ENCODE data around the gene URB2. TPM values are rescaled to one million over a fixed set of nuclear protein-coding genes. Genes with fewer than 3 reads are reported as not detected.
"Not testable (repeated sequence)": the region's sequence is repeated elsewhere in the genome, so short reads cannot be mapped to it uniquely, and the experiment has no call there.

Gene URB2
- total RNA-seq, 1 donor from 2014 or later = 21.8 TPM

- intact Hi-C loops (cut with micrococcal nuclease) = no loop called here
- no peaks in the 10 kb centered on the region for H3K27me3 Mint-ChIP-seq
- DNase-seq (no peak), ATAC-seq (ENCODE audit: low read depth) (no peak)
- TF ChIP-seq, protein P1, sequence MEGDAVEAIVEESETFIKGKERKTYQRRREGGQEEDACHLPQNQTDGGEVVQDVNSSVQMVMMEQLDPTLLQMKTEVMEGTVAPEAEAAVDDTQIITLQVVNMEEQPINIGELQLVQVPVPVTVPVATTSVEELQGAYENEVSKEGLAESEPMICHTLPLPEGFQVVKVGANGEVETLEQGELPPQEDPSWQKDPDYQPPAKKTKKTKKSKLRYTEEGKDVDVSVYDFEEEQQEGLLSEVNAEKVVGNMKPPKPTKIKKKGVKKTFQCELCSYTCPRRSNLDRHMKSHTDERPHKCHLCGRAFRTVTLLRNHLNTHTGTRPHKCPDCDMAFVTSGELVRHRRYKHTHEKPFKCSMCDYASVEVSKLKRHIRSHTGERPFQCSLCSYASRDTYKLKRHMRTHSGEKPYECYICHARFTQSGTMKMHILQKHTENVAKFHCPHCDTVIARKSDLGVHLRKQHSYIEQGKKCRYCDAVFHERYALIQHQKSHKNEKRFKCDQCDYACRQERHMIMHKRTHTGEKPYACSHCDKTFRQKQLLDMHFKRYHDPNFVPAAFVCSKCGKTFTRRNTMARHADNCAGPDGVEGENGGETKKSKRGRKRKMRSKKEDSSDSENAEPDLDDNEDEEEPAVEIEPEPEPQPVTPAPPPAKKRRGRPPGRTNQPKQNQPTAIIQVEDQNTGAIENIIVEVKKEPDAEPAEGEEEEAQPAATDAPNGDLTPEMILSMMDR (IDR thresholded peaks at IDR 0.05) = no peak
- no peaks in the 10 kb centered on the region for H3K9me3 Mint-ChIP-seq
- ChIA-PET CTCF (no interaction called here), POLR2A (no interaction called here)
- no peak overlapping the region for H3K4me3 Mint-ChIP-seq
- peaks cover 6% of the 10 kb centered on the region for H3K36me3 Mint-ChIP-seq (ENCODE audit: low read depth)
- peaks cover 35% of the 10 kb centered on the region for H3K4me1 Mint-ChIP-seq
- H3K27ac Mint-ChIP-seq = no peak overlapping the region
Observed at GRCh38 chr1:229621663-229622062, 4.4 kb upstream of the URB2 start.

GRCh38 chr1:229622641-229623120 is 3.4 kb upstream of the URB2 start:
- H3K4me1 Mint-ChIP-seq = peaks cover 45% of the 10 kb centered on the region
- DNase-seq; H3K36me3 Mint-ChIP-seq (ENCODE audit: low read depth); H3K9me3 Mint-ChIP-seq; H3K27me3 Mint-ChIP-seq; intact Hi-C loops (cut with micrococcal nuclease); ATAC-seq (ENCODE audit: low read depth); H3K4me3 Mint-ChIP-seq; CTCF ChIA-PET; H3K27ac Mint-ChIP-seq: not testable (repeated sequence)
- POLR2A ChIA-PET = interaction anchor here (0.6 to 4.5 kb wide), 2 partner anchors 65 to 134 kb away, joined by 3 to 46 read pairs; partner anchors contain the start of gene ABCB10

- H3K9me3 Mint-ChIP-seq = no peaks in the 10 kb centered on the region
- ATAC-seq (ENCODE audit: low read depth) (no peak), DNase-seq (no peak)
- H3K4me1 Mint-ChIP-seq = peaks cover 47% of the 10 kb centered on the region
- H3K27me3 Mint-ChIP-seq = no peaks in the 10 kb centered on the region
- ChIA-PET POLR2A (interaction anchor here (0.6 to 4.5 kb wide), 3 partner anchors 66 to 135 kb away, joined by 3 to 46 read pairs (median 5); partner anchors contain the start of genes ABCB10 and NUP133), CTCF (no interaction called here)
- TF ChIP-seq, protein P1 (IDR thresholded peaks at IDR 0.05) = no peak
- H3K4me3 Mint-ChIP-seq = no peak overlapping the region
- intact Hi-C loops (cut with micrococcal nuclease) = no loop called here
- peaks cover 7% of the 10 kb centered on the region for H3K36me3 Mint-ChIP-seq (ENCODE audit: low read depth)
- H3K27ac Mint-ChIP-seq = no peak overlapping the region
Observed at GRCh38 chr1:229623225-229623624, 2.8 kb upstream of the URB2 start.

GRCh38 chr1:229623838-229624237 is 2.2 kb upstream of the URB2 start:
- Mint-ChIP-seq H3K4me1 (peaks cover 52% of the 10 kb centered on the region), H3K27ac (no peak overlapping the region), H3K36me3 (ENCODE audit: low read depth) (peaks cover 12% of the 10 kb centered on the region), H3K4me3 (peak overlapping the region; percentile 12), H3K9me3 (no peaks in the 10 kb centered on the region), H3K27me3 (no peaks in the 10 kb centered on the region)
- CTCF ChIA-PET = no interaction called here
- intact Hi-C loops (cut with micrococcal nuclease) = no loop called here
- TF ChIP-seq, protein P1 (IDR thresholded peaks at IDR 0.05) = no peak
- no peak for DNase-seq
- POLR2A ChIA-PET = interaction anchor here (1.6 to 4.5 kb wide), 2 partner anchors 66 to 116 kb away, joined by 5 to 46 read pairs; partner anchors contain the start of genes ABCB10 and NUP133
- no peak for ATAC-seq (ENCODE audit: low read depth)

- Mint-ChIP-seq H3K27me3 (no peaks in the 10 kb centered on the region), H3K4me1 (peaks cover 57% of the 10 kb centered on the region), H3K27ac (peak overlapping the region; percentile 79), H3K36me3 (ENCODE audit: low read depth) (peaks cover 19% of the 10 kb centered on the region), H3K9me3 (no peaks in the 10 kb centered on the region), H3K4me3 (peak overlapping the region; percentile 88)
- TF ChIP-seq, protein P1 (IDR thresholded peaks at IDR 0.05) = no peak
- ChIA-PET CTCF (no interaction called here), POLR2A (interaction anchor here (0.5 to 4.5 kb wide), 4 partner anchors 64 to 687 kb away, joined by 3 to 46 read pairs (median 4); partner anchors contain the start of genes ABCB10 and NUP133)
- DNase-seq = no peak
- no peak for ATAC-seq (ENCODE audit: low read depth)
- intact Hi-C loops (cut with micrococcal nuclease) = loop anchor here (5.0 kb wide), 1 partner anchor 282 kb away; the partner anchor contains the start of gene CCSAP
Observed at GRCh38 chr1:229624521-229625070, 1.5 kb upstream of the URB2 start.

All from activated B cell treated with CpG ODN at 0.5 μM for 24 hours (primary cell).